NCI-H524 (cell line): ENCODE data around the gene CCDC182.

Experiments used
- DNase-seq, 2 experiments: peaks; one replicate each; lab custom pipeline; 2025; lab: John Stamatoyannopoulos, UW

The CCDC182 gene

DNA sequence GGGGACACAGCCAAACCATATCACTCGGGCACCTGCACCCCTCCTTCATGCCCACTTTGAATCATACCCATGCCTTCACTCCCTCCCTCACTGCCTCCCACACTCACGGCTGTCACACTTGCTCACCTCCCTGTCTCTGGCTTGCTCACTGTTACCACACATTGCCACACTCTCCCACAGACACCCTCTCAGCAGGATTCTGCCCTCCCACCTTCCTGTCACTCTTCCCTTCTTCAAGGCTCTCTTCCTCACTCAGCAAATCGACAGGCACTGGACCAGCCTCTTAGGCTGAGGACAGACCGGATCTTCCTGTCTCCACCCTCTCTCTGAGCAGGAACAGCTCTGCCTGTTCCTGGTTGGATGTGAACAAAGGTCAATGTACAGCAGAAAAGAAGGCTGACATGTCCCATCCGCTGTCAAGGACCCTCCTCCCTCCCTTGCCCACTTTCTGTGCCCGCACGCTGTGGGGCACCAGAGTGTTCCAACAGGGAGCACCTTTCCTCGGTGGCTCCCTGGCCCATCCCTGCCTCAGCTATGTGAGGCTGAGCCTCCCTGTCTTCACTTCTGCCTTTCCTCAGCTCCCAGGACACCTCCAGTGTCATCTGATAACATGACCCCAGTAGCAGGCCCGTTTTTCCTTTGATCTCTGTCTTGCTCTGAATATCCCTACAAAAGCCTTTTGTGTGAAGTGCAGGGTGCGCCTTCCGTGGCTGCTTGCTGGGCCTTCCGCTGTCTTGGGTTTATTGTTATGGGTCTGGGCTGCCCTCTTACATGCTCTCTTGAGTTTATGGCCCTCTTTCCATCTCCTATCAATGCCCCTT is 47.0 kb downstream of the CCDC182 start:
- no peak for DNase-seq

DNA sequence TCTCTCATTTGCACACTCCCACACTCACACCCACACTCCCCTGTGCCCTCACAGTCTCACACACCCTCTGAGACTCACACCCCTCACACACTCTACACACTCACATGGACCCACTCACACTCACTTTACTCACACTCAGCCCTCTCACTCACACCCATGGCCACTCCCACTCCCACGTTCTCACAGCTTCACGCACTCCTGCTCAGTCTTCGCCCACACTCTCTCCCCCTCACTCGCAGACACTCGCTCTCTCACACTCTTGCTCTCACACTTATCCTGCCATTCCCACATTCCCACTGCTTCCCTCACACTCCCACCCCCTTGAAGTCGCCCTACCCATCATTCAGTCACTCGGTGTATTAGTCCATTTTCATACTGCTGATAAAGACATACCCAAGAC is 47.9 kb downstream of the CCDC182 start:
- DNase-seq: no peak

DNA sequence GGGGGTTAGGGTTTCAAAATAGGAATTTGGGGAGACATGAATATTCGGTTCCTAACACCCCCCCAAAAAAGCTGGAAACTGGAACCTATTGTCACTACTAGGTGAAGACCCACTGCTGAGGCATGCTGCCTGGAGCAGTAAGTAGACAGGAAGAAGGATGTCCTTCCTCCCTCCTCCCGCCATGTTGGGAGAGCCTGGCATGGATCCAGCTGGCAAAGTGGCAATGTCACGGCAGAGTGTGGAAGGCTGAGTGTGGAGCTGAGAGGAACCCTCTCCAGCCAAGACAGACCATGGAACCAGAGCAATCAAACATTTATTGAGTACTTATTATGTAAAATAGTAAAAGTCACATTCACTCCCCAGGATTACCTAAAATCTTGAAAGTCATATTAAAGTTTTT is 49.0 kb downstream of the CCDC182 start:
- no peak for DNase-seq
